Activated CD4-positive, alpha-beta T cell treated with anti-CD3 and anti-CD28 coated beads for 4 hours (primary cell): ENCODE results near the gene ZSWIM5.
"Not testable (repeated sequence)": the region's sequence is repeated elsewhere in the genome, so short reads cannot be mapped to it uniquely, and the experiment has no call there.

ENCODE experiments used
- DNase-seq, 2 donors: peaks; one replicate each; pipeline ENCODE4 v3.0.0-alpha.2; 2020

ZSWIM5 gene

DNA sequence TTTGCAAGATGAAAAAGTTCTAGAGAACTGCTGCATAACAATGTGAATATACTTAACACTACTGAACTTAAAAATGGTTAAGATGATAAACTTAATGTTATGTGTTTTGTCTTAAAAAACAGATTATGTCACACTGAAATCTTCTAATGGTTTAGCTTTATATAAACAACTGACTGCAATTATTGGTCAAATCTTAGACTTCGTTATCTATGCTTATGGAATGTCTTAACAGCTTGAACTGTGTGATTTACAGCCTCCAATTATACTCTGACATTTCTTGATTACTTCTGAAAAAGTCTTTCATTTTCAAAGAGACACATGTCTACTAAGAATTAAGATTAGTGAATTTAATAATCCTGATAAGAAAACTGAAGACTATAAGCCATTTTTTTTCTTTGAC, 71.1 kb downstream of the ZSWIM5 start:
- DNase-seq, result no peak

DNA sequence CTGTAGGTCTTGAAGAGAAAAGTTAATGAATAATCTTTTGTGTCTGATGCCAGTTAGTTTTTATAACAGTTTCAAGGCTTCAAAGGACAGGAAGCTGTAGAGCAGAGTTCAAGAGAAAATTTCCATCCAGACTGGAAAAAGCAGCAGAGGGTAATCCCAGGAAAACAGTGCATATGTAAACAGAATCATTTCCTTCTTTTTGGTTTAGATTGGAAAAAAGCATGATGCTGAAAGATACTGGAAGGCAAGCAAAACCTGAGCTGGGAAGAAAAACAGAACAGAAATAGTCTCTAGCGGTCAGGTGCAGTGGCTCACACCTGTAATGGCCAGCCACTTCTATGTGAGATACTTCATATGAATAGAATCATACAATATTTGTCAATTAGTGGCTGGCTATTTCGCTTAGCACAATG, 71.9 kb downstream of the ZSWIM5 start:
- no peak for DNase-seq

- DNase-seq, result not testable (repeated sequence)
Measured at GRCh38 chr1:45132719-45133118, 73.7 kb downstream of the ZSWIM5 start.

DNA sequence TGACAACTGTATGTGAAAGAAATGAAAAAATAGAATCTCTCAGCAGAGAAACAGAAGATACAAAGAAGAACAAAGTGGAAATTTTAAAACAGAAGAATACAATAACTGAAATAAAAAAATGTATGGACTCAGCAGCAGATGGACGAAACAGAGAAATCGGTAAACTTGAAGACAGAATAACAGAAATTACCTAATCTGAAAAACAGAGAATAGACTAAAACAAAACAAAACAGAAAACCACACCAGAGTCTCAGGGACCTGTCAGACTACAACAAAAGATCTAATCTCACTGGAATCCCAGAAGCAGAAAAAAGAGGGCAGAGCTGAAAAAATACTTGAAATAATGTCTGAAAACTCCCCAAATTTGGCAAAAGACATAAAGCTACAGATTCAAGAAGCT, 83.0 kb downstream of the ZSWIM5 start:
- DNase-seq, result no peak

GRCh38 chr1:45122724-45123123, 83.7 kb downstream of the ZSWIM5 start:
- no peak for DNase-seq

- no peak for DNase-seq
Measured at GRCh38 chr1:45117766-45118165, 88.6 kb downstream of the ZSWIM5 start.

DNA sequence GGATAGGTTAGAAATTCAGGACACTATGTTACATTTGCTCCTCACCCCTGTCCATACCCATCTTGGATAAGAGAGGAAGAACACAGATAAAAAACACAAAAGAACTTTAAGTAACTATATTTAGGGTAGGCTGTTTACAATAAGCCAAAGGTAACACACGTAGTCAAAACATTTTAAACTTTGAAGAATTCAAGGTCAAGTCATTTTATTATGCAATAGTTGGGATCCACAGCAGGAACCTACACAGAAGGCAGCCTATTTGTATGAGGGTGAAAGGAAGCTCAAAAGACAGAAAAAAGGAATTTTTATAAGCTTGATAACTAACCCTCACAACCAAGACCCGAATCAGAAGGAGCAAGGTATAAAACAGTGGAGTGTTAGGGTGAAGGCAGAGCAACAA, 89.6 kb downstream of the ZSWIM5 start:
- DNase-seq, result no peak

GRCh38 chr1:45116340-45116739, 90.1 kb downstream of the ZSWIM5 start:
- no peak for DNase-seq

DNA sequence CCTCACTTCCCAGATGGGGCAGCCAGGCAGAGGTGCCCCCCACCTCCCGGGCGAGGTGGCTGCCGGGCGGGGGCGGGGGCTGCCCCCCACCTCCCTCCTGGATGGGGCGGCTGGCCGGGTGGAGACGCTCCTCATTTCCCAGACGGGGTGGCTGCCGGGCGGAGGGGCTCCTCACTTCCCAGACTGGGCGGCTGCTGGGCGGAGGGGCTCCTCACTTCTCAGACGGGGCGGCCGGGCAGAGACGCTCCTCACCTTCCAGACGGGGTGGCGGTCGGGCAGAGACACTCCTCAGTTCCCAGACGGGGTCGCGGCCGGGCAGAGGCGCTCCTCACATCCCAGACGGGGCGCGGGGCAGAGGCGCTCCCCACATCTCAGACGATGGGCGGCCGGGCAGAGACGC, 91.2 kb downstream of the ZSWIM5 start:
- DNase-seq, result not testable (repeated sequence)

GRCh38 chr1:45112661-45113060, 93.7 kb downstream of the ZSWIM5 start:
- no peak for DNase-seq

- DNase-seq, result no peak
Measured at GRCh38 chr1:45111239-45111638, 95.2 kb downstream of the ZSWIM5 start.

GRCh38 chr1:45107782-45108181, 98.6 kb downstream of the ZSWIM5 start:
- DNase-seq, result no peak

GRCh38 chr1:45106864-45107263, 99.5 kb downstream of the ZSWIM5 start:
- DNase-seq, result not testable (repeated sequence)

DNA sequence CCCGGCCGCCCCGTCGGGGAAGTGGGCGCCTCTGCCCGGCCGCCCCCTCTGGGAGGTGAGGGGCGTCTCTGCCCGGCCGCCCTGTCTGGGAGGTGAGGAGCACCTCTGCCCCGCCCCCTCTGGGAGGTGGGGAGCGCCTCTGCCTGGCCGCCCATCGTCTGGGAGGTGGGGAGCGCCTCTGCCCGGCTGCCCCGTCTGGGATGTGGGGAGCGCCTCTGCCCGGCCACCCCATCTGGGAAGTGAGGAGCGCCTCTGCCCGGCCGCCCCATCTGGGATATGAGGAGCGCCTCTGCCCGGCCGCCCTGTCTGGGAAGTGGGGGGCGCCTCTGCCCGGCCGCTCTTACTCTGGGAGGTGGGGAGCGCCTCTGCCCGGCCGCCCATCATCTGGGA, 100.3 kb downstream of the ZSWIM5 start:
- not testable (repeated sequence) for DNase-seq

GRCh38 chr1:45105486-45106155, 100.8 kb downstream of the ZSWIM5 start:
- DNase-seq, result not testable (repeated sequence)

- no peak for DNase-seq
Measured at GRCh38 chr1:45103534-45103933, 102.9 kb downstream of the ZSWIM5 start.

DNA sequence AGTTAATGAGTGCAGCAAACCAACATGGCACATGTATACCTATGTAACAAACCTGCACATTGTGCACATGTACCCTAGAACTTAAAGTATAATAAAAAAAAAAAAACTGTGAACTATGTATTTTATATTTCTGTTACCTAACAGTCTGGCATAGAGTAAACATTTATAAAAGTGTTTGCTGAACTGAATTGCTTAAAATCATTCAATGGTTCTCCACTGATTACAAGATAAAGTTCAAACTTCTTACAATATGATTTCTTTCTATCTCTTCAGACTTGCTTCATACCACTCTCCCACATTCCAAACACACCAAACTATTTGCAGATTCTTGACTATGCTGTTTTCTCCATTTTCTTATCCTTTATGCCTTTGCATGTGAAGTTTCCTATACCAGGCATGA, 104.5 kb downstream of the ZSWIM5 start:
- DNase-seq, result no peak

DNA sequence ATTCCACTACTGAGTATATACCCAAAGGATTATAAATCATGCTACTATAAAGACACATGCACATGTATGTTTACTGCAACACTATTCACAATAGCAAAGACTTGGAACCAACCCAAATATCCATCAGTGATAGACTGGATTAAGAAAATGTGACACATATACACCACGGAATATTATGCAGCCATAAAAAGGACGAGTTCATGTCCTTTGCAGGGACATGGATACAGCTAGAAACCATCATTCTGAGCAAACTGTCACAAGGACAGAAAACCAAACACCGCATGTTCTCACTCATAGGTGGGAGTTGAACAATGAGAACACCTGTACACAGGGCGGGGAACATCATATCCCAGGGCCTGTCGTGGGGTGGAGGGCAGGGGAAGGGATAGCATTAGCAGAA, 104.9 kb downstream of the ZSWIM5 start:
- not testable (repeated sequence) for DNase-seq

DNA sequence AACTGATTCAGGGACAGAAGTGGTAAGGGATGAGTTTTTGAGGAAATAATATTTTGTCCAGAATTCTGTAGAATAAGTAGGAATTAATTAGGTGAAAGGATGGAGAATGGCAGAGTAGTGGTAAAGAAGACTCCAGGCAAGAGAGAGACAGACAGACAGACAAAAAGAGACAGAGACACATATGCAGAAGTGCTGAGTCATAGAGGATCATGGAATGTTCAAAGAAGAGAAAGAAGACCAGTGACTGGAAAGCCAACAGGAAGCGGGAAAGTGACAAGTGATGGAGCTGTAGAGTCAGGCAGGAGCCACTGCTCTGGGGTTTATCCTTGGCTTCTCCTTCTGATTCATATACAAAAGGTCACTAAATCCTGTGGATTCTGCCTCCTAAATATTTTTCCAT, 108.5 kb downstream of the ZSWIM5 start:
- no peak for DNase-seq

DNA sequence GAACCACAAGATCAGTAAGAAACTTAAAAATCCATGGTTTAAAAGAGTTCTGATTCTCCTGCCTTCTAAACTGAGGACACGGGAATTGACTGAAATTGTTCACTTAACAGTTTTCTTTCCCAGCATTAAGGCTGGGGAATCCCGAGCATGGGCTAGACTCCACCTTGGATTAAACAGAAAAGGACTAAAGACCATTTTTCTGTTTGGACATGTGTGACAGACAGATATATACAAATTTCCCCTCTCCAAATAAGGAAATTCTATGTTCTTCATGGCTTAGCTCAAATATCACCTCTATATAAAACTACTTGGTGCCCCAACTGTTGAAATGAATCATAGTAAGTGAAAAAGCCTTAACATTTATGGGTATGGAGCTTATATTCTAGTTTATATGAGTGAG, 109.3 kb downstream of the ZSWIM5 start:
- DNase-seq, result no peak

DNA sequence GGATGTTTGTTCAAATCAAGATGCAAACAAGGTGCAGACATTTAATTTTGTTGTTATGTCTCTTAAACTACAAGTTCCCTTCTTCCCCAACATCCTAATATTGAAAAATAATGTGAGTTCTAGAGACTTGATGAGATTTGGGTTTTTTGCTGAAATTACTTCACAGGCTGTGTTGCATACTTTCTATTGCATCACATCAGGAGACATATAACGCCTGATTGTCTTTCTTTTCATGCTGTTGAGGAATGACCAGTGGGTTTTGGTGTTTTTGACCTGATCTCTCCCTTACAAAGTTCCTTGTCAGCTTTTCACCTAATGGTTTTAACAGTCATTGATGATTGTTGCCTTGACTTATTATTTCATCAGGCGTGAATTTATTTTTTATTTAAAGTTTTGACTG, 111.0 kb downstream of the ZSWIM5 start:
- no peak for DNase-seq

DNA sequence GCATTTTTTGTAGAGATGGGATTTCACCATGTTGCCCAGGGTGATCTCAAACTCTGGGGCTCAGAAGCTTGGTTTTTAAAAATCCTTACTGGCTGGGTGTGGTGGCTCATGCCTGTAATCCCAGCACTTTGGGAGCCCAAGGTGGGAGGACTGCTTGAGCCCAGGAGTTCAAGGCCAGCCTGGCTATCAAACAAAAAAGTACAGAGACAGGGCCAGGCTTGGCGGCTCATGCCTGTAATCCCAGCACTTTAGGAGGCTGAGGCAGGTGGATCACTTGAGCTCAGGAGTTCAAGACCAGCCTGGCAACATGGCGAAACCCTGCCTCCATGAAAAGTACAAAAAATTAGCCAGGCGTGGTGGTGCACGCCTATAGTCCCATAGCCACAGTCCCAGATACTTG, 112.0 kb downstream of the ZSWIM5 start:
- DNase-seq, result not testable (repeated sequence)

- DNase-seq, result no peak
Measured at GRCh38 chr1:45093334-45093733, 113.1 kb downstream of the ZSWIM5 start.

GRCh38 chr1:45089711-45090110, 116.7 kb downstream of the ZSWIM5 start:
- DNase-seq, result no peak

DNA sequence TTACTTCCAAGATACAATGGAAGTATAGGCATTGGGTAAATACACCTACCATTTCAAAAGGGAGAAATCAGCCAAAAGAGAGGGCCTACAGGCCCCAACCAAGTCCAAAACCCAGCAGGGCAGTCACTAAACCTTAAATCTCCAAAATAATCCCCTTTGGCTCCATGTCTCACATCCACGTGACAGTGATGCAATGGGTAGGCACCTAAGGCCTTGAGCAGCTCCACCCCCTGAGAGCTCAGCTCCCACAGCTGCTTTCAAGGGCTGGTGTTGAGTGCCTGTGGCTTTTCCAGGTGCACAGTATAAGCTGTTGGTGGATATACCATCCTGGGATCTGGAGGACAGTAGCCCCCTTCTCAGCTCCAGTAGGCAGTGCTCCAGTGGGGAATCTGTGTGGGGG, 121.8 kb downstream of the ZSWIM5 start:
- DNase-seq, result no peak
